Lower leg skin (tissue), 4 donors: ENCODE results near the gene DZANK1. TPM values are rescaled to one million over a fixed set of nuclear protein-coding genes. Genes with fewer than 3 reads are reported as not detected.
"Not testable (repeated sequence)": the region's sequence is repeated elsewhere in the genome, so short reads cannot be mapped to it uniquely, and the experiment has no call there.

Experiments
- DNase-seq, 2 donors: peaks; one replicate each; pipeline ENCODE4 v3.0.0-alpha.2; 2019; ENCODE audit warnings: low spot score in 2 of 2
- H3K4me3 ChIP-seq: fragments of 200-600 bp; sonication (generic); 2 replicates; pipeline ENCODE4 v1.5.1; 2017; ENCODE audit warnings: mild to moderate bottlenecking, low read depth; ENCODE audit not compliant: poor library complexity, severe bottlenecking
- CTCF ChIP-seq, 3 donors: fragments of 450-650 bp; IDR thresholded peaks; one replicate each; pipeline ENCODE4 v1.5.1; 2016; ENCODE audit warnings: antibody characterized with exemption in 3 of 3, mild to moderate bottlenecking in 3 of 3, moderate library complexity in 2 of 3
- POLR2A ChIP-seq, 2 donors: fragments of 450-650 bp; IDR thresholded peaks; one replicate each; pipeline ENCODE4 v1.6.1; 2016 to 2017; ENCODE audit warnings: antibody characterized with exemption in 2 of 2, mild to moderate bottlenecking in 1 of 2, moderate library complexity in 1 of 2
- WGBS, 2 donors: methylation state at CpG; one replicate each; pipeline ENCODE4 v1.1.5; 2018; 5-methylcytosine and 5-hydroxymethylcytosine counted together
- intact Hi-C: fragments of 100-400 bp; cut with DNase I; formaldehyde crosslinking; loops from one replicate; pipeline ENCODE4 v1.15.0; 2023; ENCODE audit warnings: low total_unique reads
- microRNA counts, 2 donors: library from miRNA; unstranded; fragments of <30 nt; microRNA quantifications; one replicate each; lab custom pipeline; 2016
- microRNA-seq, 2 donors: library from miRNA; unstranded; fragments of <30 nt; microRNA quantifications; one replicate each; pipeline ENCODE4, GENCODE V29; 2016; ENCODE audit warnings: borderline replicate concordance in 2 of 2, borderline number of aligned reads in 1 of 2
- total RNA-seq, 4 donors: library from RNA; depleted of rRNA; stranded (reverse); fragments of >200 nt; gene quantifications; one replicate each; pipeline ENCODE4 v1.1.0, GENCODE V29; 2016

Gene DZANK1
- total RNA-seq, 4 donors from 2014 or later: 0.53 to 6.1 (median 4.3) TPM

- no peak for DNase-seq
- TF ChIP-seq POLR2A (IDR thresholded peaks at IDR 0.05) (no peak), CTCF (IDR thresholded peaks at IDR 0.05) (no peak)
- intact Hi-C loops: no loop called here
- H3K4me3 ChIP-seq: no peak overlapping the region
- WGBS, 2 donors: 20 to 33% methylated on average over 1 of the region's 1 CpG
These were observed 106.2 kb downstream of the DZANK1 start for GRCh38 chr20:18360635-18361034.

- 90 to 94% methylated on average over 1 of the region's 1 CpG for WGBS, 2 donors
- TF ChIP-seq CTCF (IDR thresholded peaks at IDR 0.05) (no peak), POLR2A (IDR thresholded peaks at IDR 0.05) (no peak)
- no peak for DNase-seq
- intact Hi-C loops: no loop called here
- H3K4me3 ChIP-seq: no peak overlapping the region
These were observed 107.0 kb downstream of the DZANK1 start for GRCh38 chr20:18359854-18360253.

GRCh38 chr20:18349749-18350148, 117.1 kb downstream of the DZANK1 start:
- intact Hi-C loops, H3K4me3 ChIP-seq, DNase-seq: not testable (repeated sequence)
- 60 to 63% methylated on average over 3 of the region's 3 CpGs for WGBS, 2 donors

MicroRNA genes within 50 kb of the gene (microRNA counts, 767-probe panel; counts per million panel counts)
- 0 to 358 counts per million in 2 donors for microRNA hsa-miR-3192 (lab: Ali Mortazavi, UCI)

Small RNAs within 50 kb of the gene (microRNA-seq; reads per million reads assigned to microRNA genes)
- 0 to 0.57 reads per million in 2 donors for gene MIR3192

Other genes starting within 250 kb of the DZANK1 start
- gene ZNF133, start 178.5 kb downstream of the DZANK1 start, total RNA-seq: 10 to 100 TPM; 14.3 to 27.8 (median 23.7) TPM
- gene POLR3F, start 360 bp upstream of the DZANK1 start, total RNA-seq: 10 to 100 TPM in 2 of 4 donors, 1 to 10 TPM in 2; 5.3 to 10.6 (median 8.7) TPM
- gene RBBP9, start 30.2 kb upstream of the DZANK1 start, total RNA-seq: 10 to 100 TPM; 14.2 to 26.1 (median 19.4) TPM
- 10 to 100 TPM; 32.5 to 43.9 (median 41.3) TPM for gene SEC23B, start 40.9 kb upstream of the DZANK1 start, total RNA-seq
- 100 to 1,000 TPM in 2 of 4 donors, 10 to 100 TPM in 2; 83.1 to 164 (median 112) TPM for gene SMIM26, start 100.4 kb upstream of the DZANK1 start, total RNA-seq
- 10 to 100 TPM; 21.7 to 41.8 (median 39.8) TPM for gene DTD1, start 121.0 kb upstream of the DZANK1 start, total RNA-seq